ENCODE results near the gene EPM2A. TPM values are rescaled to one million over a fixed set of nuclear protein-coding genes. Genes with fewer than 3 reads are reported as not detected.

The EPM2A gene
- total and polyA plus RNA-seq, 10 of the 15 experiments (the other 5 are each of a cell fraction or from before 2014, with no cell fraction given), result 3.4 to 13.0 (median 7.9) TPM

- no peak overlapping the region for H3K4me3 ChIP-seq
- no peak overlapping the region for H3K9ac ChIP-seq (ENCODE audit: control insufficient read depth, insufficient read depth, low read length)
- SMC1A ChIA-PET (ENCODE audit: uncharacterized antibody, unreplicated experiment), result interaction anchor here (1.0 to 1.3 kb wide), 2 partner anchors 17 to 20 kb away, joined by 3 read pairs; no protein-coding TSS in a partner anchor
- FAIRE-seq (no peak), ATAC-seq (peak; percentile 35), DNase-seq (ENCODE audit: low read depth, low spot score) (no peak)
- in situ Hi-C loops (cut with MboI), result no loop called here
- H3K4me1 ChIP-seq (ENCODE audit: control insufficient read depth, insufficient read depth, low read length), result no peaks in the 10 kb centered on the region
- RAD21 ChIA-PET (ENCODE audit: unreplicated experiment), result no interaction called here
- no peaks in the 10 kb centered on the region for H3K27me3 ChIP-seq (replicated peaks in 1 of 2; ENCODE audit: control insufficient read depth in 2 of 2, insufficient read depth in 2 of 2, low read length in 1 of 2)
- CTCF ChIA-PET, result interaction anchor here (1.9 kb wide), 1 partner anchor 19 kb away, joined by 7 read pairs; no protein-coding TSS in a partner anchor
- H3K36me3 ChIP-seq (ENCODE audit: control insufficient read depth in 2 of 2, insufficient read depth in 2 of 2, low read length in 1 of 2), result no peaks in the 10 kb centered on the region
- POLR2A ChIA-PET, result interaction anchor here (1.6 kb wide), 1 partner anchor 23 kb away, joined by 3 read pairs; the partner anchor contains the start of gene EPM2A
- no peak overlapping the region for H3K27ac ChIP-seq (ENCODE audit: control insufficient read depth, insufficient read depth)
- no peak overlapping the region for H2AFZ ChIP-seq (ENCODE audit: control insufficient read depth, low read depth, low read length)
- H3K79me2 ChIP-seq (ENCODE audit: control insufficient read depth, insufficient read depth, low read length), result no peaks in the 10 kb centered on the region
- H3K4me2 ChIP-seq (ENCODE audit: control insufficient read depth, insufficient read depth), result no peak overlapping the region
- 42% methylated on average over 4 of the region's 4 CpGs for WGBS (ENCODE audit: insufficient coverage, insufficient replicate concordance, low lambda C conversion rate, missing lambda C conversion rate)
- no peaks in the 10 kb centered on the region for H4K20me1 ChIP-seq (ENCODE audit: control insufficient read depth, insufficient read depth)
- intact Hi-C loops (cut with micrococcal nuclease; ENCODE audit: unreplicated experiment), result no loop called here
- no peak for TF ChIP-seq USF2 (IDR thresholded peaks at IDR 0.05; ENCODE audit: borderline replicate concordance, low read depth, low read length)
- no peak for TF ChIP-seq SRF (IDR thresholded peaks at IDR 0.05; ENCODE audit: low read depth in 2 of 2, low read length in 2 of 2)
- TF ChIP-seq RBBP5 (conservative IDR thresholded peaks at IDR 0.05), result no peak
- TF ChIP-seq MYC (IDR thresholded peaks at IDR 0.05; ENCODE audit: insufficient read depth, insufficient read length, insufficient replicate concordance, low read length, severe bottlenecking), result no peak
- TF ChIP-seq RFX5 (IDR thresholded peaks at IDR 0.05; ENCODE audit: low read depth, low read length), result no peak
- TF ChIP-seq ZNF24 (IDR thresholded peaks at IDR 0.05), result no peak
- TF ChIP-seq BACH1 (IDR thresholded peaks at IDR 0.05; ENCODE audit: borderline replicate concordance), result no peak
- no peak for TF ChIP-seq DPF2 (IDR thresholded peaks at IDR 0.05)
- no peak for TF ChIP-seq ATF3 (IDR thresholded peaks at IDR 0.05; ENCODE audit: borderline replicate concordance, extremely low read depth, low read depth, low read length)
- TF ChIP-seq CHD1 (IDR thresholded peaks at IDR 0.05; ENCODE audit: low read depth, low read length), result no peak
- no TSS peak for BruUV-seq (replicated peaks)
- no peaks in the 10 kb centered on the region for H3K9me3 ChIP-seq (replicated peaks; ENCODE audit: control insufficient read depth, insufficient read depth, low read length)
Measured at GRCh38 chr6:145758113-145758512, 22.8 kb upstream of the EPM2A start.
